ENCODE measurements around the gene PACC1. TPM values are rescaled to one million over a fixed set of nuclear protein-coding genes. Genes with fewer than 3 reads are reported as not detected.

PACC1 gene
- total RNA-seq, 4 donors from 2014 or later, result 2.9 to 5.5 (median 4.9) TPM

DNA sequence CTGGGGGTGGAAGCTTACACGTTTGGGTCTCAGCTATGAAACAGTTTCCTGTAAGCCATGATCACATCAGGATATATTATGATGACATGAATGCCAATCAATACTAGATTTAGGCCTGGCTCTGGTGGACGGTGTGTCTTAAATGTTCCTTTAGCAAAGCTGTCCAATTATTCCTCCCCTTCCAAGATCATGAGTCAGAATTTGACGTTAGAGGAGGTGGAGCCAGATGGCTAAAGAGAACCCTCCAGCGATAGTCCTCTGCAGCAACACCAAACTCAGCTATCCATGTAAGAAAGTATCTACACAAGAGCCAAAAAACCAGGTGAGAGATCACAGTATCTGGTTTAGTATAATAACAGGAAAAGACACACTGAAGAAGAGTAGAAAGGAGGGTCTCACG lies 47.8 kb downstream of the PACC1 start:
- peaks cover 0 to 4% of the 10 kb centered on the region in 2 donors for H3K36me3 ChIP-seq
- no peak overlapping the region for H3K4me3 ChIP-seq (replicated peaks in 1 of 3)
- DNase-seq, result no peak
- H3K27me3 ChIP-seq, result no peaks in the 10 kb centered on the region
- TF ChIP-seq, protein P1, sequence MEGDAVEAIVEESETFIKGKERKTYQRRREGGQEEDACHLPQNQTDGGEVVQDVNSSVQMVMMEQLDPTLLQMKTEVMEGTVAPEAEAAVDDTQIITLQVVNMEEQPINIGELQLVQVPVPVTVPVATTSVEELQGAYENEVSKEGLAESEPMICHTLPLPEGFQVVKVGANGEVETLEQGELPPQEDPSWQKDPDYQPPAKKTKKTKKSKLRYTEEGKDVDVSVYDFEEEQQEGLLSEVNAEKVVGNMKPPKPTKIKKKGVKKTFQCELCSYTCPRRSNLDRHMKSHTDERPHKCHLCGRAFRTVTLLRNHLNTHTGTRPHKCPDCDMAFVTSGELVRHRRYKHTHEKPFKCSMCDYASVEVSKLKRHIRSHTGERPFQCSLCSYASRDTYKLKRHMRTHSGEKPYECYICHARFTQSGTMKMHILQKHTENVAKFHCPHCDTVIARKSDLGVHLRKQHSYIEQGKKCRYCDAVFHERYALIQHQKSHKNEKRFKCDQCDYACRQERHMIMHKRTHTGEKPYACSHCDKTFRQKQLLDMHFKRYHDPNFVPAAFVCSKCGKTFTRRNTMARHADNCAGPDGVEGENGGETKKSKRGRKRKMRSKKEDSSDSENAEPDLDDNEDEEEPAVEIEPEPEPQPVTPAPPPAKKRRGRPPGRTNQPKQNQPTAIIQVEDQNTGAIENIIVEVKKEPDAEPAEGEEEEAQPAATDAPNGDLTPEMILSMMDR (IDR thresholded peaks at IDR 0.05), result no peak
- TF ChIP-seq POLR2A (IDR thresholded peaks at IDR 0.05), result no peak
- 74 to 77% methylated on average over 5 of the region's 5 CpGs for WGBS, 2 donors
- intact Hi-C loops (cut with DNase I), result loop anchor here (2.0 to 10.0 kb wide), 2 partner anchors 72 to 296 kb away; no protein-coding TSS in a partner anchor
- H3K4me1 ChIP-seq, result no peaks in the 10 kb centered on the region
- H3K27ac ChIP-seq, result no peak overlapping the region
- H3K9me3 ChIP-seq, result no peaks in the 10 kb centered on the region

- WGBS, 2 donors, result 88 to 90% methylated on average over 7 of the region's 7 CpGs
- no peak for DNase-seq
- no peaks in the 10 kb centered on the region for H3K4me1 ChIP-seq
- no peaks in the 10 kb centered on the region for H3K27me3 ChIP-seq
- peaks cover 3 to 13% of the 10 kb centered on the region in 2 donors for H3K36me3 ChIP-seq
- no peak overlapping the region for H3K27ac ChIP-seq
- no peak for TF ChIP-seq POLR2A (IDR thresholded peaks at IDR 0.05)
- TF ChIP-seq, protein P1 (IDR thresholded peaks at IDR 0.05), result no peak
- intact Hi-C loops (cut with DNase I), result loop anchor here (10.0 kb wide), 1 partner anchor 70 kb away; no protein-coding TSS in a partner anchor
- no peak overlapping the region for H3K4me3 ChIP-seq (replicated peaks in 1 of 3)
- no peaks in the 10 kb centered on the region for H3K9me3 ChIP-seq
Observed at GRCh38 chr1:212364985-212365384, 49.7 kb downstream of the PACC1 start.

GRCh38 chr1:212359794-212360479 lies 54.7 kb downstream of the PACC1 start:
- no peak for DNase-seq
- Histone ChIP-seq H3K9me3 (no peaks in the 10 kb centered on the region), H3K27ac (no peak overlapping the region), H3K36me3 (peaks cover 14 to 34% of the 10 kb centered on the region in 2 donors), H3K27me3 (no peaks in the 10 kb centered on the region), H3K4me3 (replicated peaks in 1 of 3) (no peak overlapping the region), H3K4me1 (no peaks in the 10 kb centered on the region)
- TF ChIP-seq, protein P1 (IDR thresholded peaks at IDR 0.05), result no peak
- TF ChIP-seq POLR2A (IDR thresholded peaks at IDR 0.05), result no peak
- intact Hi-C loops (cut with DNase I), result loop anchor here (10.0 kb wide), 1 partner anchor 65 kb away; no protein-coding TSS in a partner anchor
- 91 to 93% methylated on average over 4 of the region's 4 CpGs for WGBS, 2 donors

- Histone ChIP-seq H3K9me3 (no peaks in the 10 kb centered on the region), H3K4me3 (replicated peaks in 1 of 3) (no peak overlapping the region), H3K36me3 (peaks cover 23 to 37% of the 10 kb centered on the region in 2 donors), H3K27me3 (no peaks in the 10 kb centered on the region), H3K27ac (no peak overlapping the region), H3K4me1 (no peaks in the 10 kb centered on the region)
- DNase-seq, result no peak
- TF ChIP-seq POLR2A (IDR thresholded peaks at IDR 0.05), result no peak
- TF ChIP-seq, protein P1 (IDR thresholded peaks at IDR 0.05), result no peak
- intact Hi-C loops (cut with DNase I), result no loop called here
- 94 to 96% methylated on average over 3 of the region's 3 CpGs for WGBS, 2 donors
Observed at GRCh38 chr1:212355230-212355969, 59.3 kb downstream of the PACC1 start.

DNA sequence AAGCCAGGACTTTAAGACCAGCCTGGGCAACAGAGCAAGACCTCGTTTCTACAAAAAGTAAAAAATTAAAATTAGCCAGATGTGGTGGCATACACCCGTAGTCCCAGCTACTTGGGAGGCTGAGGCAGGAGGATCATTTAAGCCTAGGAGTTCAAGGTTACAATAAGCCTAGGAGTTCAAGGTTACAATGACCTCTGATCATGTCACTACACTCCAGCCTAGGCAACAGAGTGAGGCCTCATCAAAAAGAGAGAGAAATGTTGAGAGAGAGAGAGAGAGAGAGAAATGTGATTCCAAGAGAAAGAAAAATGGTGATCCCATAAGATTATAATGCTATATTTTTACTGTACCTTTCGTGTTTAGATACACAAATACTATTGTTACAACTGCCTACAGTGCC lies 60.2 kb downstream of the PACC1 start:
- H3K36me3 ChIP-seq, result peaks cover 15 to 30% of the 10 kb centered on the region in 2 donors
- intact Hi-C loops (cut with DNase I), result no loop called here
- H3K27me3 ChIP-seq, result no peaks in the 10 kb centered on the region
- no peaks in the 10 kb centered on the region for H3K9me3 ChIP-seq
- DNase-seq, result no peak
- TF ChIP-seq, protein P1 (IDR thresholded peaks at IDR 0.05), result no peak
- TF ChIP-seq POLR2A (IDR thresholded peaks at IDR 0.05), result no peak
- H3K27ac ChIP-seq, result no peak overlapping the region
- H3K4me1 ChIP-seq, result no peaks in the 10 kb centered on the region
- WGBS, 2 donors, result 93 to 96% methylated on average over 3 of the region's 3 CpGs
- H3K4me3 ChIP-seq (replicated peaks in 1 of 3), result no peak overlapping the region
